Gastroesophageal sphincter (tissue), 3 donors: ENCODE results near the gene CMSS1.

Experiments
- CTCF ChIP-seq, 4 experiments: fragments of 200-600 bp in 2 of 4; fragments of 450-650 bp in 2 of 4; sonication (generic) in 1 of 4; IDR thresholded peaks; one replicate each; pipeline ENCODE4 v1.5.1; 2017 to 2019; ENCODE audit warnings: antibody characterized with exemption in 4 of 4, mild to moderate bottlenecking in 2 of 4, moderate library complexity in 2 of 4
- EP300 ChIP-seq: sonication (generic); formaldehyde crosslinking; IDR thresholded peaks from one replicate; pipeline ENCODE4 v1.6.1; 2017; ENCODE audit warnings: antibody characterized with exemption, mild to moderate bottlenecking
- POLR2A ChIP-seq, 2 donors: fragments of 450-650 bp; IDR thresholded peaks; one replicate each; pipeline ENCODE4 v1.6.1; 2017; ENCODE audit warnings: antibody characterized with exemption in 2 of 2, mild to moderate bottlenecking in 2 of 2, moderate library complexity in 1 of 2
- POLR2AphosphoS5 ChIP-seq: sonication (generic); formaldehyde crosslinking; IDR thresholded peaks from one replicate; pipeline ENCODE4 v1.6.1; 2017; ENCODE audit warnings: antibody characterized with exemption

- TF ChIP-seq CTCF (IDR thresholded peaks at IDR 0.05) (no peak), POLR2AphosphoS5 (no peak), POLR2A (IDR thresholded peaks at IDR 0.05) (no peak), EP300 (no peak)
Observed at GRCh38 chr3:100097919-100098783, 280.5 kb downstream of the CMSS1 start.
